Measurements from ENCODE around the gene RNASEH1. TPM values are rescaled to one million over a fixed set of nuclear protein-coding genes. Genes with fewer than 3 reads are reported as not detected.

Gene RNASEH1
- total RNA-seq, 2 experiments from 2014 or later = 24.7 to 24.9 TPM

DNA sequence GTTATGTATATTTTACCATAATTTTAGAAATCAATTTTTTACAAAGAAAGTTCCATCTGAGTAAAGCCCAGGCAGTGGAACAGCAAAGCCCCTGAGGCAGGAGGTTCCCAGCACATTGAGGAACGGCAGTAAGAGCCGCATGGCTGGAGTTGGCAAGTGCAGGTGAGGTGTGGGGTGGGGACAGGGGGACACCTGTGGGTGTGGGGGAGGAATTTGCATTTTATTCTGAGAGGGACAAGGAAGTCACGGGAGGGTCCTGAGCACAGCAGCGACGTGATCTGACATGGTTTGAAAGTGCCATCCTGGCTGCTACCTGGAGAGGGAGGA is 22.7 kb downstream of the RNASEH1 start:
- H3K4me3 Mint-ChIP-seq = peak overlapping the region; percentile 87
- ATAC-seq (ENCODE audit: low read depth) (no peak), DNase-seq (no peak)
- no peaks in the 10 kb centered on the region for H3K27me3 Mint-ChIP-seq
- H3K9me3 Mint-ChIP-seq = no peaks in the 10 kb centered on the region
- peak overlapping the region; percentile 78 for H3K27ac Mint-ChIP-seq
- peaks cover 4% of the 10 kb centered on the region for H3K4me1 Mint-ChIP-seq
- peaks cover 1% of the 10 kb centered on the region for H3K36me3 Mint-ChIP-seq
- POLR2A ChIA-PET = interaction anchor here (1.2 to 1.3 kb wide), 2 partner anchors 17 to 23 kb away, joined by 3 to 4 read pairs; no protein-coding TSS in a partner anchor

DNA sequence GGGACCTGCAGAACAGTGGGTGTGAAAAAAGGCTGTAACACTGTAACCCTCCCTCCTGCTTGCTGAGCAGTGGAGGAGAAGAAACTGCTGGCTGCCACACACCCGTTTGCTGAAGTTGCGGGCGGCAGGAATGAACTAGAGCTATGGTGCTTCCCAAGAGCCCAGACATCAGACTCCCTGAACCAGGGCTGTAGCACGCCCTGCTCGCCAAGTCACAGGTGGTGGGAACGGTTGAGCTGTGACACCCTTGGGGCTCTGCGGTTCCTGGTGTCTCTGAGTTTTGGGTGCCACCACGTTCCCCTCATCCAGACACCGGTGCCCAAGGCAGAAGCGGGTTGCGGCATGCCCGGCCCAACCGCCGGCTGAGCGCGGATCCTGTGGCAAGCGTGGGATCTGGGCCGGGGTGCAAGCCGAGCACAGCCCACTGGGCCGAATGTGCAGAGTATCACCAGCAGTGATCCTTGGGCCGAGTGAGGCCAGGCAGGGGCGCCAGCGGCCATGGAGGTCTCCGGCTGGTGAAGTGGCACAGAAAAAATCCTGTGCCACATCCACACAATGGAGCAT is 23.8 kb downstream of the RNASEH1 start:
- Mint-ChIP-seq H3K27me3 (no peaks in the 10 kb centered on the region), H3K36me3 (peaks cover 1% of the 10 kb centered on the region), H3K4me3 (no peak overlapping the region), H3K4me1 (peaks cover 4% of the 10 kb centered on the region), H3K27ac (no peak overlapping the region), H3K9me3 (no peaks in the 10 kb centered on the region)
- no peak for ATAC-seq (ENCODE audit: low read depth)
- POLR2A ChIA-PET = interaction anchor here (1.7 kb wide), 1 partner anchor 16 kb away, joined by 4 read pairs; no protein-coding TSS in a partner anchor
- no peak for DNase-seq

DNA sequence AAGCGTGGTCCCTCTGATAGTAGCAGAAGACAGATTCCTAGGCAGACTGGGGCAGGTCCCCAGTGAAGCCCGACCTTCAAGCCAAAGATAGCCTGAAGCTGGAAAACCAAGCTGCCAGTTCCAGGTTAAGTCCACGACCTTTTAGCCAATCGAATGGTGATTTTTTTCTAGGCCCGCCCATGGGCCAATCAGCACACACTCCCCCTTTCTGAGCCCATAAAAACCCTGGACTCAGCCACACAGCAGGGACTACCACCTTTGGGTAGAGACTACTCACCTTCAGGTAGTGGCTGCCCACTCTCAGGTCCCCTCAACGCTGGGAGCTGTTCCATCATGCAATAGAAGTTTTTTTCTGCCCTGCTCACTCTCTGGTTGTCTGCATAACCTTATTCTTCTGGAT is 24.3 kb downstream of the RNASEH1 start:
- peaks cover 4% of the 10 kb centered on the region for H3K4me1 Mint-ChIP-seq
- POLR2A ChIA-PET = interaction anchor here (1.7 kb wide), 1 partner anchor 15 kb away, joined by 4 read pairs; no protein-coding TSS in a partner anchor
- no peaks in the 10 kb centered on the region for H3K9me3 Mint-ChIP-seq
- ATAC-seq (ENCODE audit: low read depth) = no peak
- H3K27me3 Mint-ChIP-seq = no peaks in the 10 kb centered on the region
- H3K27ac Mint-ChIP-seq = no peak overlapping the region
- H3K36me3 Mint-ChIP-seq = peaks cover 1% of the 10 kb centered on the region
- no peak overlapping the region for H3K4me3 Mint-ChIP-seq
- no peak for DNase-seq

DNA sequence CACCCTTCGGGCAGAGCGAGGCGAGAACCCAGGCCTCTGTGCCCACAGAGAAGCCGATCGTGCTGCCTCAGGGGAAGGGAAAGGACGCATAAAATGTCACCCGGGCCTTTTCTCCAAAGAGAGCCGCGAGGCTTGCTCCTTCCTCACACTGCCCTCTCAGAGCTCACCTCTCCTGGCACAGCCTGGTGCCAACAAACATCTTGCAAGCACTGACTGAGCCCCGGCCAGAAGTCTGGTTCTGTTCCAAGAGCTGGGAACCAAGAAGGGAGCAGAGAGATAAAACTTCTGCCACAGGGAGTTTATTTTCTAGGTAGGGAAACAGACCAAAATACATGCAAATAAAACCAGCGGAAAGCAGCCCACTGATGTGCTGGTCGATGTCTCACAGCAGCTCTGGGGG is 25.2 kb downstream of the RNASEH1 start:
- ATAC-seq (ENCODE audit: low read depth) = no peak

DNA sequence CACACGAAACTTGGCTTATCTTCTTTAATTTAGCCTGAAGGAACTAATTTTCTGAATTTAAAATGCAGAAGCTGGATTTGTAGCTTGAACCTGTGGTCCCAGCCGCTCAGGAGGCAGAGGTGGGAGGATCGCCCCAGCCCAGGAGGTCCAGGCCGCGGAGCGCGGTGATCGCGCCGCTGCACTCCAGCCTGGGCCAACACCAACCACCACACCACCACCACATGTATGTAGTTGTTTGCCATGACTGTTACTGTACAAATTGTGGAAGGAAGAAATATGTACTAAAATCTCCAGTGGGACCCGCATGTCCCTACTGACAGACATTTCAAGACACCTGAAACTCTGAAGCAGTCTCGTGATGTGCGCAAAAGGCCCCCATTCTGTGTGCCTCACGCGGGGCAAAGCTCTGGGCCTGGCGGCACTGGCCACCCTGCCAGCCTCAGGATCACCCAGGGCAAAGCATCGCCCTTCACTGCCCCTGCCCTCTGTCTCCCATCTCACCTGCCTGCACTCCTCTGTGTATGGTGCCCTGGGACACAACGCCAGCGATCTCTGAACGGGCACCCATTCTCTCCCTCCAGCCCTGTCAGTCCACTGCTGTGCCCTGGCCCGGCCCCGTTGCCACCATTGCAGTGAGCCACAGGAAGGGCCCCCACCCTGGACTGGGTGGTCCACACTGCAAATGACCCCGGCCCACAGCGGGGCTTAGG is 28.7 kb downstream of the RNASEH1 start:
- POLR2A ChIA-PET = no interaction called here
- Mint-ChIP-seq H3K27me3 (no peaks in the 10 kb centered on the region), H3K4me1 (no peaks in the 10 kb centered on the region), H3K36me3 (no peaks in the 10 kb centered on the region), H3K9me3 (no peaks in the 10 kb centered on the region), H3K27ac (no peak overlapping the region), H3K4me3 (no peak overlapping the region)
- no peak for DNase-seq
- ATAC-seq (ENCODE audit: low read depth) = no peak

More for the DNA sequence above, 25.2 kb downstream of the RNASEH1 start:
- H3K4me1 Mint-ChIP-seq = peaks cover 4% of the 10 kb centered on the region
- POLR2A ChIA-PET = interaction anchor here (1.7 kb wide), 1 partner anchor 14 kb away, joined by 4 read pairs; no protein-coding TSS in a partner anchor
- H3K36me3 Mint-ChIP-seq = peaks cover 1% of the 10 kb centered on the region
- H3K4me3 Mint-ChIP-seq = no peak overlapping the region
- H3K27me3 Mint-ChIP-seq = no peaks in the 10 kb centered on the region
- no peaks in the 10 kb centered on the region for H3K9me3 Mint-ChIP-seq
- H3K27ac Mint-ChIP-seq = no peak overlapping the region
- DNase-seq = no peak

DNA sequence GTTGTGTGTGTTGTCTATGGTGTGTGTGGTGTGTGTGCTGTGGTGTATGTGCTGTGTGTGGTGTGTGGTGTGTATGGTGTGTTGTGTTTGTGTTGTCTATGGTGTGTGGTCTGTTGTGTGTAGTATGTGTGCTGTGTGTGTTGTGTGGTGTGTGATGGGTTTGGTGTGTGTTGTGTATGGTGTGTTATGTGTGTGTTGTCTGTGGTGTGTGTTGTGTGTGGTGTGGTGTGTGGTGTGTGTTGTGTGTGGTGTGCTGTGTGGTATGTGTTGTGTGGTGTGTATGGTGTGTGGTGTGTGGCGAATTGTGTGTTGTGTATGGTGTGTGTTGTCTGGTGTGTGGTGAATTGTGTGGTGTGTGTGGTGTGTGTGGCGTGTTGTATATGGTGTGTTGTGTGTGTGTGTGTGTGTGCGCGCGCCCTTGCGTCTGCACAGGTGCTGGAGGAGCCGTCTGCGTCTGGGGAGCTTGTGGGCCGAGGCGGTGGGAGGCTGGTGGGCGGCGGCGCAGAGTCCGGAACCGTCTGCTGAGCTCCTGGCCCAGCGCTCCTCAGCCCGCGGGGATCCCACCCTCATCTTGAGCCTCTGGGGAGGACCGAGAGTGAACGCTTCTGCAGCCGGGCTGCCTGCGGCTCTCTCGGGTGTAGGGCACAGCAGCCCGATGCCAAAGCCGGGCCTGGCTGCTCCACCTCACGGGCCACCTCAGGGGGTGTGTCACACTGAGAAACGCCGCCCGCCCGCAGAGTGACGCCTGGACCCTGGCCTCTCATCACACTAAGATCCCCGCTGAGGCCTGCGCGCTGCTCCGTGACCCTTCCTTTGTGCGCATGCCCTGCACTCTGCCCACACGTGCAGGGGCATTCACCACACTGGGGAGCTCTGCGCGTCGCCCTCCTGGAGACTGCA is 30.0 kb downstream of the RNASEH1 start:
- DNase-seq = no peak
- Mint-ChIP-seq H3K9me3 (no peaks in the 10 kb centered on the region), H3K4me3 (no peak overlapping the region), H3K27me3 (no peaks in the 10 kb centered on the region), H3K4me1 (no peaks in the 10 kb centered on the region), H3K27ac (no peak overlapping the region), H3K36me3 (no peaks in the 10 kb centered on the region)
- POLR2A ChIA-PET = no interaction called here
- no peak for ATAC-seq (ENCODE audit: low read depth)

DNA sequence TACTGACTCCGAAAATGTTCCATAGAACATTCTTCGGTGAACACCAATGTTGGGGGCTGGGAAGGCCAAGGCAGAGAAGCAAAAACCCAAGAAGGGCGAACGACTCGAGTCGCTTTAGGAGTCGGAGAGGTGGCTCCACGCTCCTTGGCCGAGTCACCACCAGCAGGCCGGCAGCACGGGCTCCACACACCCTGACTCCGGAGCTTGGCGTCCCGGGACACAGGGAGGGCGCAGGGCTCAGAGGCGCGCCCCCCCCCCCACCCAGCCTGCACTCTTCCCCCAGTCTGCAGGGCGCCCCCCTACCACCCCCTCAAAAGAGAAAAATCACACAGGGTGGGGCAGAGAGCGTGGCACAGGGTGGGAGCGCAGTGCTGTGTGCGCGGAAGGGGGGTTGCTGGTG is 31.3 kb downstream of the RNASEH1 start:
- H3K36me3 Mint-ChIP-seq = no peaks in the 10 kb centered on the region
- no peak overlapping the region for H3K27ac Mint-ChIP-seq
- DNase-seq (no peak), ATAC-seq (ENCODE audit: low read depth) (no peak)
- no peaks in the 10 kb centered on the region for H3K27me3 Mint-ChIP-seq
- POLR2A ChIA-PET = no interaction called here
- no peaks in the 10 kb centered on the region for H3K9me3 Mint-ChIP-seq
- no peak overlapping the region for H3K4me3 Mint-ChIP-seq
- no peaks in the 10 kb centered on the region for H3K4me1 Mint-ChIP-seq

DNA sequence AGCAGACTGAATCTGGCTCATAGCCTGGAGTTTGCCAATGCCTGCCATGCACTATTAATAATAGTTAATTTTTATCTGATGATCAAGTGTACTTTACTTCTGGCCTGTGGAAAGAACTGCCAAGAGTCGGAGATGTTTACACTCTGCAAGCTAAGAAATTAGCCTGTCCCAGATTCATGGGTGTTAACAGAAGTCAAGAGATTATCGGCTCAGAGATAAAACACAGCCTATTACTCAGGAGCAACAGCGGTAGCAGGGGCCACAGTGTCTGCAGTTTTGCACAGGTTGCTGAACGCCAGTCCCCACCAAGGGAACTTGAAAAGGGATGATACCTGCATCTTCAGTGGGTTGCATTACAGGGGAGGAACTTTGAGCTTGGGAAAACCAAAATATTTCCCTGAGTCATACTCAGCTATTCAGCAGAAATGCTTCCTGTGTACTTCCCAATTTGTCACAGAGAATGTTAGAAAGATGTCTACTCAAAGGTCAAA is 34.5 kb downstream of the RNASEH1 start:
- H3K36me3 Mint-ChIP-seq = peaks cover 3% of the 10 kb centered on the region
- no peaks in the 10 kb centered on the region for H3K27me3 Mint-ChIP-seq
- H3K27ac Mint-ChIP-seq = no peak overlapping the region
- H3K4me3 Mint-ChIP-seq = no peak overlapping the region
- no peak for DNase-seq
- ATAC-seq (ENCODE audit: low read depth) = no peak
- H3K4me1 Mint-ChIP-seq = peaks cover 13% of the 10 kb centered on the region
- POLR2A ChIA-PET = no interaction called here
- no peaks in the 10 kb centered on the region for H3K9me3 Mint-ChIP-seq

DNA sequence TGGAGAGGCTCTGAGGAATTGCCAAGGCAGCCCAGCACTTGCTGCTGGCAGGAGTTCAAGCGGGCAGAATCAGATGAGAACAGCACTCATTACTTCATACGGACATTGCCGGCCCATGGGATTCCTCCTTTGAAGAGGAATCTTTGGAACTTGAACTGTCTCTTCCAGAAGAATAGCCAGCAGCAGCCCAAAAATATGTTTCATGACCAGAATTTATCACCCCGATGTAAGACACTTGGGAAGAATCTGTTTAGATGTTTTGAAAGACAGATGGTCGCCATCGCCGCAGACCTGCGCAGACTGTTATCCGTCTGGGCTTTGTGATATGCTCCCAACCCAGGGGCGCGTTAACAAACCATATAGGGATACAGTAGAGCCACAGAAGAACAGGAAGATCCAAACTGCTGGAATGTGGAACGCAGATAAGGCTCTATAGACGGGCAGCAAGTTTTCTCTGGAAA is 35.1 kb downstream of the RNASEH1 start:
- Mint-ChIP-seq H3K36me3 (peaks cover 3% of the 10 kb centered on the region), H3K4me1 (peaks cover 16% of the 10 kb centered on the region)
- no peak for ATAC-seq (ENCODE audit: low read depth)

DNA sequence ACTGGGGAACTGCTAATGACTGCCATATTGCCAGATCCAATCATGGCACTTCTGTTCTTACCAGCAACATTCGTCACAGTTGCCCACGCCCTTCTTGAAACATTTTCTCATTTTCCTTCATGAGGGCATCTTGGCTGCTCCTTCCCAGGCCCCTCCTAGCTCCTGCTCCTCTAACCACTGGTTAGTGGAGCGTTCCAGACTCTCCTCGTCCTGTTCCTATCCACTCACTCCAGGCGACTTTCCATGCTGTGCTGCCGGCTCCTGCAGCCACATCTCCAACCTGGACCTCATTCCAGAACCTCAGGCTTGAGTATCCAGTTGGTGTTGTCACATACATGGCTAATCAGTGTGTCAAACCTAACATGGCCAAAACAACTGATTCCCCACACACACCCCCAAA is 37.5 kb downstream of the RNASEH1 start:
- peak overlapping the region; percentile 90 for H3K27ac Mint-ChIP-seq
- POLR2A ChIA-PET = interaction anchor here (0.8 to 3.1 kb wide), 3 partner anchors 11 to 54 kb away, joined by 4 to 31 read pairs (median 19); partner anchors contain the start of genes RNASEH1 and RPS7
- H3K27me3 Mint-ChIP-seq = no peaks in the 10 kb centered on the region
- no peak for DNase-seq
- peaks cover 12% of the 10 kb centered on the region for H3K36me3 Mint-ChIP-seq
- peaks cover 18% of the 10 kb centered on the region for H3K4me1 Mint-ChIP-seq
- H3K9me3 Mint-ChIP-seq = peaks cover 2% of the 10 kb centered on the region
- ATAC-seq (ENCODE audit: low read depth) = no peak
- peak overlapping the region; percentile 92 for H3K4me3 Mint-ChIP-seq

More for the DNA sequence above, 35.1 kb downstream of the RNASEH1 start:
- Mint-ChIP-seq H3K9me3 (no peaks in the 10 kb centered on the region), H3K27ac (no peak overlapping the region), H3K4me3 (no peak overlapping the region), H3K27me3 (no peaks in the 10 kb centered on the region)
- DNase-seq = no peak
- POLR2A ChIA-PET = no interaction called here

DNA sequence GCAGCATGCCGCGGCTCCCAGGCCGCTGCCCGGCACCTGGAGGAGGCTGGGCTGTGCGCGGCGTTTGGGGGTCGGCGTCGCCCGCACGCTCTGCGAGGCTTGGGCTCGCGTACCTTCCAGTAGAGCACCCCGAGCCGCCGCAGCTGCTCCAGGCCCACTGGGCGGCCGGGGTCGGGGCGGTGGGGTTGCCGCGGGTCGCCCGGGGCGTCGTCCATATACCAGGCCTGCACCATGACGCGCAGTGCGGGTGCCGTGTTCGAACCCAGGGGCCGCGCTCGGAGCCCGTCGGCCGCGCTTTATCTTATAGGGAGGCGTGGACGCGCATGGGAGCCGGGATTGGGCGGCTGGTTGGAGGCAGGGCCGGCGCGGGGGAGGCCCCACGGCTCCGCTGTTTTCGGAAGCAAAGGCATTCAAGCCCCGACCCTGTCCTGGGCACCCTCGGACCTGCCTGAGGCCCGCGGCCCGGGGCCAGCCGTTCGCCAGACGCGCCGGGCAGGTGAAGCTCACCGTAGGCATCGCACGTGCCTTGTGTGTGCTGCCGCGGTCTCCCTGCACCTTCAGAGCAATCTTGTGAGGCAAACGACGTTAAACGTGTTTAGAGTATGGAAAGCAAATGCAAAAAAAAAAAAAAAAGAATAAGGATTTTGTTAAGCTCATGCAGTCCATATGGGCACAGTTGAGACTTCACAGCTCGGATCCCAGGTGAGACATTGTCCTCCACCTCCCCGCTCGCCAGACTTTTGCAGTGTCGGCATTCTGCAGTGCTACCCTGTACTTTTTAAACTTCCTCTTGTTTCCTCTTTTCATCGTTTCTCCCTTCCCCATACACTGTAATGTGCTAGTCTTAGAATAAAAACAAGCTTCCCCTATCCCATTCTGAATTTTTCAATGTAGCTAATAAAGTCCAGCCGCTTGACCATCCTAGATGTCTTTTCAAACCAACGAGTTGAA is 38.6 kb downstream of the RNASEH1 start, which contains the start of gene ADI1:
ADI1 (minus strand) TSS at position 277 of the 951 bp plus-strand sequence; CDS start at position 233, 44 bp downstream.
- peak within 1 kb of the TSS; percentile 92 for H3K4me3 Mint-ChIP-seq
- H3K27ac Mint-ChIP-seq = peak within 1 kb of the TSS; percentile 90
- peaks cover 18% of the 10 kb centered on the region for H3K4me1 Mint-ChIP-seq
- no peaks in the 10 kb centered on the region for H3K27me3 Mint-ChIP-seq
- H3K36me3 Mint-ChIP-seq = peaks cover 17% of the 10 kb centered on the region
- ATAC-seq (ENCODE audit: low read depth) = peak; percentile 54
- peak; percentile 82 for DNase-seq
- POLR2A ChIA-PET = interaction anchor here (0.6 to 3.1 kb wide), 16 partner anchors 9 to 141 kb away, joined by 3 to 31 read pairs (median 4); partner anchors contain the start of genes EIPR1, RNASEH1, RPS7 and TRAPPC12
- H3K9me3 Mint-ChIP-seq = peaks cover 3% of the 10 kb centered on the region

Measured in activated naive CD8-positive, alpha-beta T cell treated with anti-CD3 and anti-CD28 coated beads, Interleukin-2, amount 10 ng/mL, durations not matched to agents 7 days and 5 days (primary cell).